HL-60/S4 (cell line): ENCODE measurements around the gene DLG1.
"Not testable (repeated sequence)": the region's sequence is repeated elsewhere in the genome, so short reads cannot be mapped to it uniquely, and the experiment has no call there.

Experiments used
- in situ Hi-C: fragments of 300-500 bp; cut with MboI; formaldehyde crosslinking; loops from 2 replicates; pipeline ENCODE4 v1.14.3; 2022; ENCODE audit warnings: low sequenced_read_pairs

The DLG1 gene

GRCh38 chr3:197132916-197133530 lies 165.4 kb downstream of the DLG1 start:
- in situ Hi-C loops: no loop called here

GRCh38 chr3:197125636-197126035 lies 172.8 kb downstream of the DLG1 start:
- in situ Hi-C loops: no loop called here

GRCh38 chr3:197124713-197125112 lies 173.7 kb downstream of the DLG1 start:
- in situ Hi-C loops: no loop called here

- in situ Hi-C loops: no loop called here
Measured at GRCh38 chr3:197122394-197122793, 176.0 kb downstream of the DLG1 start.

- in situ Hi-C loops: no loop called here
Measured at GRCh38 chr3:197117114-197117513, 181.3 kb downstream of the DLG1 start.

GRCh38 chr3:197114007-197114406 lies 184.4 kb downstream of the DLG1 start:
- in situ Hi-C loops: no loop called here

- in situ Hi-C loops: no loop called here
Measured at GRCh38 chr3:197111685-197112084, 186.7 kb downstream of the DLG1 start.

GRCh38 chr3:197105786-197106185 lies 192.6 kb downstream of the DLG1 start:
- in situ Hi-C loops: no loop called here

- in situ Hi-C loops: no loop called here
Measured at GRCh38 chr3:197104738-197105137, 193.7 kb downstream of the DLG1 start.

- in situ Hi-C loops: no loop called here
Measured at GRCh38 chr3:197103766-197104165, 194.6 kb downstream of the DLG1 start.

- in situ Hi-C loops: no loop called here
Measured at GRCh38 chr3:197093871-197094270, 204.5 kb downstream of the DLG1 start.

GRCh38 chr3:197088370-197088769 lies 210.0 kb downstream of the DLG1 start:
- in situ Hi-C loops: no loop called here

GRCh38 chr3:197085137-197085536 lies 213.3 kb downstream of the DLG1 start:
- in situ Hi-C loops: no loop called here

- in situ Hi-C loops: no loop called here
Measured at GRCh38 chr3:197083486-197083885, 214.9 kb downstream of the DLG1 start.

GRCh38 chr3:197082871-197083270 lies 215.5 kb downstream of the DLG1 start:
- in situ Hi-C loops: no loop called here

- in situ Hi-C loops: no loop called here
Measured at GRCh38 chr3:197080344-197080743, 218.1 kb downstream of the DLG1 start.

- in situ Hi-C loops: no loop called here
Measured at GRCh38 chr3:197076415-197076814, 222.0 kb downstream of the DLG1 start.

- in situ Hi-C loops: no loop called here
Measured at GRCh38 chr3:197068077-197068476, 230.3 kb downstream of the DLG1 start.

GRCh38 chr3:197064771-197065170 lies 233.6 kb downstream of the DLG1 start:
- in situ Hi-C loops: no loop called here

GRCh38 chr3:197062446-197062845 lies 236.0 kb downstream of the DLG1 start:
- in situ Hi-C loops: no loop called here

- in situ Hi-C loops: not testable (repeated sequence)
Measured at GRCh38 chr3:197051637-197052036, 246.8 kb downstream of the DLG1 start.

- in situ Hi-C loops: no loop called here
Measured at GRCh38 chr3:197050511-197050910, 247.9 kb downstream of the DLG1 start.

- in situ Hi-C loops: no loop called here
Measured at GRCh38 chr3:197042539-197042938, 255.9 kb downstream of the DLG1 start.
